HUES48 (cell line): ENCODE measurements around the gene DTX3L.

ENCODE experiments used
- H3K27ac ChIP-seq: one replicate; pipeline ENCODE4 v1.7.0; 2013; ENCODE audit warnings: low read depth, low read length, inconsistent platforms
- H3K27me3 ChIP-seq: 2 replicates; pipeline ENCODE4 v1.6.1; 2013; ENCODE audit warnings: mild to moderate bottlenecking, low read length; ENCODE audit not compliant: control insufficient read depth, insufficient read depth
- H3K36me3 ChIP-seq: 2 replicates; pipeline ENCODE4 v1.6.1; 2013; ENCODE audit warnings: low read length; ENCODE audit not compliant: control insufficient read depth, insufficient read depth
- H3K4me1 ChIP-seq: 2 replicates; pipeline ENCODE4 v1.6.1; 2013; ENCODE audit warnings: mild to moderate bottlenecking, low read length; ENCODE audit not compliant: control insufficient read depth, insufficient read depth
- H3K4me3 ChIP-seq: 2 replicates; pipeline ENCODE4 v1.5.1; 2013; ENCODE audit warnings: mild to moderate bottlenecking, low read depth, low read length
- H3K9ac ChIP-seq: 2 replicates; pipeline ENCODE4 v1.6.1; 2013; ENCODE audit warnings: mild to moderate bottlenecking, low read depth, low read length, moderate library complexity
- H3K9me3 ChIP-seq: 2 replicates; pipeline ENCODE4 v1.6.1; 2013; ENCODE audit warnings: low read length; ENCODE audit not compliant: control insufficient read depth, insufficient read depth

The DTX3L gene

GRCh38 chr3:122582390-122582789 lies 18.3 kb downstream of the DTX3L start:
- Histone ChIP-seq H3K4me1 (no peaks in the 10 kb centered on the region), H3K4me3 (no peak overlapping the region), H3K27me3 (peaks cover 14% of the 10 kb centered on the region), H3K36me3 (no peaks in the 10 kb centered on the region), H3K9me3 (peaks cover 18% of the 10 kb centered on the region), H3K9ac (no peak overlapping the region), H3K27ac (no peak overlapping the region)

GRCh38 chr3:122586098-122586497 lies 22.0 kb downstream of the DTX3L start:
- no peaks in the 10 kb centered on the region for H3K27me3 ChIP-seq
- H3K36me3 ChIP-seq, result no peaks in the 10 kb centered on the region
- H3K9ac ChIP-seq, result no peak overlapping the region
- H3K4me1 ChIP-seq, result no peaks in the 10 kb centered on the region; the same call in none of the 2 replicates
- H3K4me3 ChIP-seq, result no peak overlapping the region
- peaks cover 18% of the 10 kb centered on the region for H3K9me3 ChIP-seq
- H3K27ac ChIP-seq, result no peak overlapping the region

- Histone ChIP-seq H3K4me3 (no peak overlapping the region), H3K27ac (no peak overlapping the region), H3K9me3 (peaks cover 12% of the 10 kb centered on the region)
Observed at GRCh38 chr3:122586773-122587485, 22.8 kb downstream of the DTX3L start.

GRCh38 chr3:122587572-122587971 lies 23.4 kb downstream of the DTX3L start:
- H3K4me1 ChIP-seq, result no peaks in the 10 kb centered on the region; the same call in none of the 2 replicates
- H3K9ac ChIP-seq, result no peak overlapping the region
- no peak overlapping the region for H3K4me3 ChIP-seq
- no peak overlapping the region for H3K27ac ChIP-seq
- no peaks in the 10 kb centered on the region for H3K36me3 ChIP-seq
- H3K27me3 ChIP-seq, result no peaks in the 10 kb centered on the region
- H3K9me3 ChIP-seq, result peaks cover 5% of the 10 kb centered on the region

More at GRCh38 chr3:122586773-122587485, 22.8 kb downstream of the DTX3L start:
- Histone ChIP-seq H3K9ac (no peak overlapping the region), H3K36me3 (no peaks in the 10 kb centered on the region), H3K4me1 (no peaks in the 10 kb centered on the region; the same call in none of the 2 replicates), H3K27me3 (no peaks in the 10 kb centered on the region)

GRCh38 chr3:122589297-122589696 lies 25.2 kb downstream of the DTX3L start:
- H3K4me3 ChIP-seq, result no peak overlapping the region
- no peak overlapping the region for H3K27ac ChIP-seq
- no peaks in the 10 kb centered on the region for H3K36me3 ChIP-seq
- no peaks in the 10 kb centered on the region; the same call in none of the 2 replicates for H3K4me1 ChIP-seq
- H3K9ac ChIP-seq, result no peak overlapping the region
- H3K9me3 ChIP-seq, result no peaks in the 10 kb centered on the region
- no peaks in the 10 kb centered on the region for H3K27me3 ChIP-seq

GRCh38 chr3:122590610-122591009 lies 26.5 kb downstream of the DTX3L start:
- H3K4me3 ChIP-seq, result no peak overlapping the region
- no peak overlapping the region for H3K27ac ChIP-seq
- no peaks in the 10 kb centered on the region for H3K36me3 ChIP-seq
- H3K4me1 ChIP-seq, result no peaks in the 10 kb centered on the region; the same call in none of the 2 replicates
- no peaks in the 10 kb centered on the region for H3K9me3 ChIP-seq
- H3K9ac ChIP-seq, result no peak overlapping the region
- no peaks in the 10 kb centered on the region for H3K27me3 ChIP-seq

- Histone ChIP-seq H3K27ac (no peak overlapping the region), H3K36me3 (no peaks in the 10 kb centered on the region), H3K4me1 (no peaks in the 10 kb centered on the region; the same call in none of the 2 replicates), H3K9me3 (no peaks in the 10 kb centered on the region), H3K4me3 (no peak overlapping the region), H3K27me3 (no peaks in the 10 kb centered on the region), H3K9ac (no peak overlapping the region)
Observed at GRCh38 chr3:122594025-122594424, 29.9 kb downstream of the DTX3L start.

GRCh38 chr3:122598151-122598550 lies 34.0 kb downstream of the DTX3L start:
- no peaks in the 10 kb centered on the region for H3K9me3 ChIP-seq
- H3K27me3 ChIP-seq, result no peaks in the 10 kb centered on the region
- no peaks in the 10 kb centered on the region for H3K36me3 ChIP-seq
- no peak overlapping the region for H3K9ac ChIP-seq
- no peak overlapping the region for H3K27ac ChIP-seq
- no peak overlapping the region for H3K4me3 ChIP-seq
- no peaks in the 10 kb centered on the region for H3K4me1 ChIP-seq

GRCh38 chr3:122598556-122598955 lies 34.4 kb downstream of the DTX3L start:
- no peaks in the 10 kb centered on the region for H3K27me3 ChIP-seq
- no peaks in the 10 kb centered on the region for H3K36me3 ChIP-seq
- H3K9me3 ChIP-seq, result no peaks in the 10 kb centered on the region
- no peak overlapping the region for H3K27ac ChIP-seq
- H3K4me1 ChIP-seq, result no peaks in the 10 kb centered on the region
- H3K9ac ChIP-seq, result no peak overlapping the region
- no peak overlapping the region for H3K4me3 ChIP-seq

GRCh38 chr3:122602011-122602710 lies 38.0 kb downstream of the DTX3L start:
- Histone ChIP-seq H3K9ac (no peak overlapping the region), H3K9me3 (no peaks in the 10 kb centered on the region), H3K4me3 (no peak overlapping the region), H3K36me3 (no peaks in the 10 kb centered on the region), H3K27me3 (no peaks in the 10 kb centered on the region), H3K4me1 (no peaks in the 10 kb centered on the region), H3K27ac (no peak overlapping the region)

GRCh38 chr3:122603056-122603455 lies 38.9 kb downstream of the DTX3L start:
- no peaks in the 10 kb centered on the region for H3K9me3 ChIP-seq
- no peak overlapping the region for H3K4me3 ChIP-seq
- H3K4me1 ChIP-seq, result no peaks in the 10 kb centered on the region
- no peaks in the 10 kb centered on the region for H3K27me3 ChIP-seq
- H3K9ac ChIP-seq, result no peak overlapping the region
- no peaks in the 10 kb centered on the region for H3K36me3 ChIP-seq
- H3K27ac ChIP-seq, result no peak overlapping the region
